IMR-90 (cell line): ENCODE results near the gene C3orf22. TPM values are rescaled to one million over a fixed set of nuclear protein-coding genes. Genes with fewer than 3 reads are reported as not detected.
A peak's percentile ranks its signal among the peaks of the same experiment; 100 is the strongest.

Experiments
- ATAC-seq: fragments of 200-7000 bp; cut with Tn5 transposase; 2 replicates; pipeline ENCODE4 v1.9.1; 2020; ENCODE audit warnings: low read depth, mild to moderate bottlenecking, moderate library complexity
- BruUV-seq: library from RNA; stranded (reverse); fragments of 400-500 nt; replicated peaks from 2 replicates; lab custom pipeline; 2021; lab: Mats Ljungman, UMichigan
- CTCF ChIA-PET: fragments of 300-600 bp; formaldehyde crosslinking; extraction: SDS; loops from one replicate; lab custom pipeline; 2021; ENCODE audit warnings: antibody characterized with exemption; lab: Yijun Ruan, JAX
- POLR2A ChIA-PET: fragments of 300-600 bp; sonication (Branson Sonifier 250); formaldehyde crosslinking; loops from one replicate; lab custom pipeline; 2022; ENCODE audit warnings: antibody characterized with exemption; ENCODE audit not compliant: unreplicated experiment; lab: Charles Lee
- DNase-seq: peaks from one replicate; pipeline ENCODE4 v3.0.0; 2013
- H2AFZ ChIP-seq: replicated peaks from 2 replicates; pipeline ENCODE3; 2013; ENCODE audit warnings: low read length, mild to moderate bottlenecking; ENCODE audit not compliant: poor library complexity
- H2AK5ac ChIP-seq: 2 replicates; pipeline ENCODE4 v1.6.1; 2013; ENCODE audit warnings: low read depth, low read length, inconsistent platforms
- H2AK9ac ChIP-seq: replicated peaks from 2 replicates; pipeline ENCODE3; 2013; ENCODE audit warnings: mild to moderate bottlenecking, low read depth, low read length, moderate library complexity; ENCODE audit not compliant: poor library complexity
- H2BK120ac ChIP-seq: 2 replicates; pipeline ENCODE4 v1.6.1; 2013; ENCODE audit warnings: low read depth, low read length, inconsistent platforms
- H2BK15ac ChIP-seq: 3 replicates; pipeline ENCODE4 v1.6.1; 2013; ENCODE audit warnings: low read depth, low read length, inconsistent platforms
- H2BK20ac ChIP-seq: 2 replicates; pipeline ENCODE4 v1.6.1; 2013; ENCODE audit warnings: low read depth, mild to moderate bottlenecking, inconsistent platforms, low read length, moderate library complexity
- H2BK5ac ChIP-seq: 2 replicates; pipeline ENCODE4 v1.6.1; 2013; ENCODE audit warnings: mild to moderate bottlenecking, low read depth, low read length, inconsistent platforms; ENCODE audit not compliant: poor library complexity, severe bottlenecking
- H3K14ac ChIP-seq: replicated peaks from 2 replicates; pipeline ENCODE4 v1.6.1; 2013; ENCODE audit warnings: low read depth, low read length, inconsistent platforms
- H3K18ac ChIP-seq: 2 replicates; pipeline ENCODE4 v1.6.1; 2013; ENCODE audit warnings: low read depth, low read length, control low read depth
- H3K23ac ChIP-seq: 2 replicates; pipeline ENCODE4 v1.6.1; 2013; ENCODE audit warnings: low read depth, low read length, inconsistent platforms
- H3K27ac ChIP-seq: 2 replicates; pipeline ENCODE4 v1.5.1; 2013; ENCODE audit warnings: mild to moderate bottlenecking, control low read depth, low read length; ENCODE audit not compliant: insufficient read depth
- H3K27me3 ChIP-seq: 2 replicates; pipeline ENCODE4 v1.6.1; 2013; ENCODE audit warnings: low read length; ENCODE audit not compliant: control insufficient read depth, insufficient read depth
- H3K36me3 ChIP-seq: 2 replicates; pipeline ENCODE4 v1.6.1; 2013; ENCODE audit warnings: low read length, mixed read lengths; ENCODE audit not compliant: control insufficient read depth, insufficient read depth
- H3K4ac ChIP-seq: 2 replicates; pipeline ENCODE4 v1.6.1; 2013; ENCODE audit warnings: low read depth, low read length, inconsistent platforms
- H3K4me1 ChIP-seq: 2 replicates; pipeline ENCODE4 v1.6.1; 2013; ENCODE audit warnings: low read length, mixed read lengths; ENCODE audit not compliant: control insufficient read depth, insufficient read depth
- H3K4me2 ChIP-seq: 2 replicates; pipeline ENCODE4 v1.6.1; 2013; ENCODE audit warnings: low read depth, mild to moderate bottlenecking, control low read depth, low read length, moderate library complexity
- H3K4me3 ChIP-seq: 2 replicates; pipeline ENCODE4 v1.5.1; 2013; ENCODE audit warnings: low read depth, mild to moderate bottlenecking, control low read depth, low read length, moderate library complexity; ENCODE audit not compliant: insufficient read depth
- H3K56ac ChIP-seq: 2 replicates; pipeline ENCODE4 v1.6.1; 2013; ENCODE audit warnings: low read length, inconsistent platforms; ENCODE audit not compliant: insufficient read depth; ENCODE audit errors: extremely low read depth
- H3K79me1 ChIP-seq, 2 experiments: 2 replicates each; pipeline ENCODE4 v1.6.1; 2013; ENCODE audit warnings: low read length in 2 of 2, inconsistent platforms in 1 of 2, low read depth in 1 of 2
- H3K9ac ChIP-seq: 2 replicates; pipeline ENCODE4 v1.6.1; 2013; ENCODE audit warnings: low read depth, low read length, control low read depth
- H3K9me1 ChIP-seq: 2 replicates; pipeline ENCODE4 v1.6.1; 2013; ENCODE audit warnings: low read length, inconsistent platforms; ENCODE audit not compliant: insufficient read depth
- H3K9me3 ChIP-seq: 2 replicates; pipeline ENCODE4 v1.6.1; 2013; ENCODE audit warnings: low read length; ENCODE audit not compliant: control insufficient read depth, insufficient read depth
- H4K20me1 ChIP-seq: 2 replicates; pipeline ENCODE4 v1.6.1; 2013; ENCODE audit warnings: low read length, inconsistent platforms; ENCODE audit not compliant: insufficient read depth
- H4K5ac ChIP-seq: 2 replicates; pipeline ENCODE4 v1.6.1; 2013; ENCODE audit warnings: mild to moderate bottlenecking, low read depth, low read length, control low read depth
- H4K8ac ChIP-seq, 2 experiments: 2 replicates each; pipeline ENCODE4 v1.6.1; 2013; ENCODE audit warnings: low read depth in 2 of 2, low read length in 2 of 2, control low read depth in 1 of 2, inconsistent platforms in 1 of 2
- H4K91ac ChIP-seq: 2 replicates; pipeline ENCODE4 v1.6.1; 2013; ENCODE audit warnings: low read depth, low read length, inconsistent platforms; ENCODE audit not compliant: insufficient read depth
- BHLHE40 ChIP-seq: fragments of 150-350 bp; IDR thresholded peaks from 2 replicates; pipeline ENCODE4 v1.6.1; 2016; ENCODE audit warnings: mild to moderate bottlenecking, low read depth, low read length
- CEBPB ChIP-seq: IDR thresholded peaks from 2 replicates; pipeline ENCODE4 v1.6.1; 2012; ENCODE audit warnings: low read depth, low read length, improper control_type of control experiment
- CHD1 ChIP-seq: IDR thresholded peaks from 2 replicates; pipeline ENCODE4 v1.6.1; 2012; ENCODE audit warnings: low read depth, low read length, improper control_type of control experiment
- FOS ChIP-seq: fragments of 150-350 bp; IDR thresholded peaks from 2 replicates; pipeline ENCODE4 v1.6.1; 2016; ENCODE audit warnings: low read depth, low read length
- MAFK ChIP-seq: IDR thresholded peaks from 2 replicates; pipeline ENCODE4 v1.6.1; 2012; ENCODE audit warnings: low read depth, low read length, improper control_type of control experiment
- MAZ ChIP-seq: IDR thresholded peaks from 2 replicates; pipeline ENCODE4 v1.6.1; 2012; ENCODE audit warnings: low read depth, mild to moderate bottlenecking, low read length, improper control_type of control experiment, moderate library complexity, borderline replicate concordance
- MXI1 ChIP-seq: IDR thresholded peaks from 2 replicates; pipeline ENCODE4 v1.6.1; 2012; ENCODE audit warnings: low read depth, mild to moderate bottlenecking, low read length, moderate library complexity, borderline replicate concordance
- NFE2L2 ChIP-seq: fragments of 150-350 bp; IDR thresholded peaks from 2 replicates; pipeline ENCODE4 v1.6.1; 2016; ENCODE audit warnings: low read depth, mild to moderate bottlenecking, low read length
- POLR2A ChIP-seq: IDR thresholded peaks from 2 replicates; pipeline ENCODE4 v1.6.1; 2012; ENCODE audit warnings: mild to moderate bottlenecking, low read depth, low read length
- RAD21 ChIP-seq: IDR thresholded peaks from 2 replicates; pipeline ENCODE4 v1.6.1; 2012; ENCODE audit warnings: low read length, improper control_type of control experiment
- RCOR1 ChIP-seq: IDR thresholded peaks from 2 replicates; pipeline ENCODE4 v1.6.1; 2012; ENCODE audit warnings: mild to moderate bottlenecking, low read length, improper control_type of control experiment; ENCODE audit not compliant: insufficient replicate concordance
- RFX5 ChIP-seq: IDR thresholded peaks from 2 replicates; pipeline ENCODE4 v1.8.0; 2012; ENCODE audit warnings: low read depth, mild to moderate bottlenecking, low read length, moderate library complexity
- SMC3 ChIP-seq: fragments of 150-350 bp; IDR thresholded peaks from 2 replicates; pipeline ENCODE4 v1.6.1; 2016; ENCODE audit warnings: low read depth, mild to moderate bottlenecking, antibody characterized with exemption, low read length, moderate library complexity
- WGBS, 2 experiments: methylation state at CpG; one replicate each; pipeline versions ENCODE4 v1.1.5 to v1.1.7; 2013; ENCODE audit warnings: missing lambda C conversion rate in 2 of 2; ENCODE audit not compliant: insufficient read length in 1 of 2; ENCODE audit errors: extremely low coverage in 2 of 2; 5-methylcytosine and 5-hydroxymethylcytosine counted together
- dilution Hi-C: fragments of 300-500 bp; cut with HindIII; formaldehyde crosslinking; loops from one replicate; pipeline ENCODE4 v1.14.3; 2018; ENCODE audit warnings: low sequenced_read_pairs; ENCODE audit not compliant: unreplicated experiment
- in situ Hi-C: fragments of 300-500 bp; cut with MboI; formaldehyde crosslinking; loops from 3 replicates; pipeline ENCODE4 v1.14.3; 2019; ENCODE audit warnings: low sequenced_read_pairs, inconsistent platforms, mixed read lengths
- intact Hi-C: fragments of 100-400 bp; cut with micrococcal nuclease; formaldehyde crosslinking; loops from 2 replicates; pipeline ENCODE4 v1.10.0; 2022
- polyA plus RNA-seq, 3 experiments: library from polyadenylated mRNA; depleted of rRNA; stranded (reverse); fragments of >200 nt; gene quantifications; 2 replicates each; pipeline ENCODE4 v1.2.3, GENCODE V29; 2012; ENCODE audit warnings: low replicate concordance in 1 of 3
- total RNA-seq: library from RNA; depleted of rRNA; stranded (reverse); fragments of >200 nt; gene quantifications from 2 replicates; pipeline ENCODE4 v1.2.3, GENCODE V29; 2012
- TF ChIP-seq, protein P1 (sequence below): fragments of 150-350 bp; IDR thresholded peaks from 2 replicates; pipeline ENCODE4 v1.6.1; 2017; ENCODE audit warnings: mild to moderate bottlenecking, antibody characterized with exemption, low read length, low read depth
- TF ChIP-seq, protein P2 (sequence below): fragments of 150-350 bp; IDR thresholded peaks from 2 replicates; pipeline ENCODE4 v1.6.1; 2016; ENCODE audit warnings: low read depth, mild to moderate bottlenecking, low read length, moderate library complexity, borderline replicate concordance

Gene C3orf22
- total and polyA plus RNA-seq, 2 of the 4 experiments (the other 2 are of a cell fraction): not detected

DNA sequence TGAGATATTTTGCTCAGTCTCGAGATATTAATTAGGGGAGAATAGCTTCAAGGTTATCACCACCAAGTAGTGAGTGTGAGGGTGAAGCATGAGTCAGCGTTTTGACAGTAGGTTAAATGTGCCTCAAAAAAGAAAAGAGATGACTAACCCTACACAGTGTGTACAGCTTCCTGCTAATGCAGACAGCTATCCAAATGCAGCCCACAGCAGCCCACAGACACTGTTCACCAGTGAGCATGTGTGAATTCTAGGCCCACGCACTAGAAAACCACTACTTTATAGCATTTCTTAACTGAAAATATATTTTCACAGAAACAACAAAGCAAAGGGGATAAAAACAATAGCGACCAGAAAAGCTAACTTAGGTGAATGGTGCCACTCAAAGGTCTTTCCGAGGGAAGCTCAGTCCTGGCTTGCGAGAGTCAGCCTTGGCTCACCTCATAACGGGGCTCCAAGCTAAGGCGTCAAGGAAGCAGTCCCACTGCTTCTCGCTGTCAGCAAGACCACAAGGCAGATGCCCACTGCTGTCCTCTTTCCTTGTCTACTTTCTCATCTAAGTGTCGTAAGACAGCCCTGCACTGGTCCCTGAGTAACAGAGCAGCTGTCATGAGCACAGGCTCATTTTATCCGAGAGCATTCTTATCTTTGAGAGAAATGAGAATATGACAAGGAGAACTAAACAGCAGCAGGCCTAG, 48.6 kb upstream of the C3orf22 start:
- Histone ChIP-seq H3K18ac (no peak overlapping the region), H2BK5ac (no peak overlapping the region), H2BK15ac (peak overlapping the region; percentile 34; the same call in 1 of the 3 replicates), H2BK120ac (peak overlapping the region; percentile 32), H3K4me1 (peaks cover 2% of the 10 kb centered on the region; the same call in 1 of the 2 replicates), H4K5ac (no peak overlapping the region), H3K23ac (no peak overlapping the region), H2AK5ac (peak overlapping the region; percentile 75; the same call in 1 of the 2 replicates), H3K27me3 (0 out of 2 replicates have a peak, but pooled peaks cover 2% of the 10 kb centered on the region), H4K8ac (no peak overlapping the region), H3K4me3 (no peak overlapping the region), H3K79me1 (no peaks in the 10 kb centered on the region), H2AK9ac (peak overlapping the region; percentile 80), H4K20me1 (no peaks in the 10 kb centered on the region), H2AFZ (peak overlapping the region; percentile 17), H3K9me3 (no peaks in the 10 kb centered on the region), H3K56ac (no peak overlapping the region), H3K4me2 (no peak overlapping the region), H3K9ac (no peak overlapping the region), H3K14ac (0 out of 2 replicates have a peak overlapping the region, but pooled peaks have one; percentile 7), H3K4ac (peak overlapping the region; percentile 11; the same call in 1 of the 2 replicates), H3K9me1 (peaks cover 5% of the 10 kb centered on the region; the same call in 1 of the 2 replicates), H3K27ac (no peak overlapping the region), H2BK20ac (peak overlapping the region; percentile 37; the same call in 1 of the 2 replicates), H4K91ac (no peak overlapping the region), H3K36me3 (peaks cover 9% of the 10 kb centered on the region)
- in situ Hi-C loops: no loop called here
- ChIA-PET CTCF (no interaction called here), POLR2A (no interaction called here)
- ATAC-seq (peak; percentile 98), DNase-seq (peak; percentile 77)
- BruUV-seq: no TSS peak
- intact Hi-C loops: no loop called here
- dilution Hi-C loops: no loop called here
- WGBS, 2 experiments: 100% methylated on average over 2 of the region's 11 CpGs; no CpG with 5 or more reads in 1 of the 2 experiments
- TF ChIP-seq FOS (peak; percentile 62), RFX5 (no peak), BHLHE40 (peak; percentile 25; the same call in 1 of the 2 replicates), CEBPB (0 out of 2 replicates have a peak, but pooled peaks have one; percentile 7), RCOR1 (no peak), MAZ (no peak), SMC3 (no peak), RAD21 (no peak), POLR2A (no peak), CHD1 (no peak), MXI1 (no peak), MAFK (peak; percentile 93), NFE2L2 (peak; percentile 97)
- TF ChIP-seq, protein P1, sequence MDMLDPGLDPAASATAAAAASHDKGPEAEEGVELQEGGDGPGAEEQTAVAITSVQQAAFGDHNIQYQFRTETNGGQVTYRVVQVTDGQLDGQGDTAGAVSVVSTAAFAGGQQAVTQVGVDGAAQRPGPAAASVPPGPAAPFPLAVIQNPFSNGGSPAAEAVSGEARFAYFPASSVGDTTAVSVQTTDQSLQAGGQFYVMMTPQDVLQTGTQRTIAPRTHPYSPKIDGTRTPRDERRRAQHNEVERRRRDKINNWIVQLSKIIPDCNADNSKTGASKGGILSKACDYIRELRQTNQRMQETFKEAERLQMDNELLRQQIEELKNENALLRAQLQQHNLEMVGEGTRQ: no peak
- TF ChIP-seq, protein P2, sequence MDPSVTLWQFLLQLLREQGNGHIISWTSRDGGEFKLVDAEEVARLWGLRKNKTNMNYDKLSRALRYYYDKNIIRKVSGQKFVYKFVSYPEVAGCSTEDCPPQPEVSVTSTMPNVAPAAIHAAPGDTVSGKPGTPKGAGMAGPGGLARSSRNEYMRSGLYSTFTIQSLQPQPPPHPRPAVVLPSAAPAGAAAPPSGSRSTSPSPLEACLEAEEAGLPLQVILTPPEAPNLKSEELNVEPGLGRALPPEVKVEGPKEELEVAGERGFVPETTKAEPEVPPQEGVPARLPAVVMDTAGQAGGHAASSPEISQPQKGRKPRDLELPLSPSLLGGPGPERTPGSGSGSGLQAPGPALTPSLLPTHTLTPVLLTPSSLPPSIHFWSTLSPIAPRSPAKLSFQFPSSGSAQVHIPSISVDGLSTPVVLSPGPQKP: no peak
